ENCODE results near the gene PNPO. TPM values are rescaled to one million over a fixed set of nuclear protein-coding genes. Genes with fewer than 3 reads are reported as not detected.

The PNPO gene
- polyA plus RNA-seq, 1 of the 3 experiments (the other 2 are of a cell fraction) = 26.1 TPM

GRCh38 chr17:47929218-47930000, 12.0 kb upstream of the PNPO start:
- no peak overlapping the region for H3K27ac ChIP-seq (ENCODE audit: low read depth in 2 of 2, low read length in 1 of 2)
- H3K4me3 ChIP-seq (ENCODE audit: low read depth in 2 of 2, low read length in 1 of 2) = no peak overlapping the region
- no peaks in the 10 kb centered on the region for H3K4me1 ChIP-seq (ENCODE audit: control insufficient read depth in 1 of 2, insufficient read depth in 2 of 2, low read depth in 1 of 2, low read length in 1 of 2)
- POLR2A ChIA-PET = interaction anchor here (0.9 kb wide), 2 partner anchors 12 kb away, joined by 3 to 4 read pairs; partner anchors contain the start of gene PNPO
- TF ChIP-seq TEAD4 (IDR thresholded peaks at IDR 0.05; ENCODE audit: borderline replicate concordance, insufficient read depth) (no peak), FOSL2 (IDR thresholded peaks at IDR 0.05; ENCODE audit: borderline replicate concordance, low read depth) (no peak), IRF3 (IDR thresholded peaks at IDR 0.05; ENCODE audit: low read depth, low read length) (no peak), NRF1 (IDR thresholded peaks at IDR 0.05; ENCODE audit: low read depth, low read length) (no peak), SIN3A (IDR thresholded peaks at IDR 0.05; ENCODE audit: borderline replicate concordance, low read depth, low read length) (no peak), NFIC (IDR thresholded peaks at IDR 0.05; ENCODE audit: borderline replicate concordance) (no peak), USF2 (IDR thresholded peaks at IDR 0.05; ENCODE audit: borderline replicate concordance, low read depth, low read length) (no peak), PBX3 (IDR thresholded peaks at IDR 0.05) (no peak), REST (IDR thresholded peaks at IDR 0.05; ENCODE audit: low read depth, low read length) (no peak)
- no peak overlapping the region for H3K9ac ChIP-seq
- no peak overlapping the region for H3K4me2 ChIP-seq
- 85% methylated on average over 9 of the region's 10 CpGs for WGBS (ENCODE audit: low lambda C conversion rate)
- DNase-seq = no peak
- H3K9me2 ChIP-seq = no peaks in the 10 kb centered on the region
- no peaks in the 10 kb centered on the region for H3F3A ChIP-seq (replicated peaks; ENCODE audit: insufficient read depth)
- no peaks in the 10 kb centered on the region for H3K27me3 ChIP-seq (ENCODE audit: insufficient read depth)
- H3K79me2 ChIP-seq (ENCODE audit: insufficient read depth) = no peaks in the 10 kb centered on the region
- H3K36me3 ChIP-seq (replicated peaks in 1 of 2; ENCODE audit: control insufficient read depth in 1 of 2, insufficient read depth in 2 of 2, low read length in 1 of 2) = peaks cover 19 to 29% of the 10 kb centered on the region in 2 experiments
- H4K20me1 ChIP-seq (ENCODE audit: insufficient read depth) = no peaks in the 10 kb centered on the region
- no peaks in the 10 kb centered on the region for H3K9me3 ChIP-seq
- H2AFZ ChIP-seq (ENCODE audit: low read depth) = no peak overlapping the region
- CTCF ChIA-PET = interaction anchor here (0.7 to 40.5 kb wide), 14 partner anchors 7 to 89 kb away, joined by 3 to 1216 read pairs (median 4); partner anchors contain the start of genes CDK5RAP3, PNPO, PRR15L and SCRN2
